Transverse colon (tissue), 4 donors: Measurements from ENCODE around the gene LMTK3. TPM values are rescaled to one million over a fixed set of nuclear protein-coding genes. Genes with fewer than 3 reads are reported as not detected.
A peak's percentile ranks its signal among the peaks of the same experiment; 100 is the strongest.

ENCODE experiments used
- DNase-seq: peaks from one replicate; pipeline ENCODE4 v3.0.0-alpha.2; 2019
- H3K27ac ChIP-seq, 4 donors: fragments of 200-600 bp; sonication (generic); 2 replicates each; pipeline ENCODE4 v1.5.1; 2016 to 2018; ENCODE audit warnings: inconsistent platforms in 4 of 4
- H3K27me3 ChIP-seq: fragments of 200-600 bp; sonication (generic); 2 replicates; pipeline ENCODE4 v1.5.1; 2017; ENCODE audit warnings: inconsistent platforms
- H3K36me3 ChIP-seq, 4 donors: fragments of 200-600 bp; sonication (generic); 2 replicates each; pipeline ENCODE4 v1.5.1; 2017 to 2019; ENCODE audit warnings: inconsistent platforms in 4 of 4
- H3K4me1 ChIP-seq, 4 donors: fragments of 200-600 bp; sonication (generic); 2 replicates each; pipeline ENCODE4 v1.5.1; 2017 to 2020; ENCODE audit warnings: inconsistent platforms in 4 of 4
- H3K4me3 ChIP-seq, 4 donors: fragments of 200-600 bp; sonication (generic); 1 replicate in 1 of 4; 2 replicates in 3 of 4; pipeline versions ENCODE4 v1.5.1 to v1.6.1; 2017 to 2019; ENCODE audit warnings: inconsistent platforms in 4 of 4
- H3K9me3 ChIP-seq, 2 donors: fragments of 200-600 bp; sonication (generic); 2 replicates each; pipeline ENCODE4 v1.5.1; 2017 to 2019; ENCODE audit warnings: inconsistent platforms in 2 of 2
- EP300 ChIP-seq: sonication (generic); formaldehyde crosslinking; IDR thresholded peaks from one replicate; pipeline ENCODE4 v1.6.1; 2017; ENCODE audit warnings: antibody characterized with exemption, low read depth
- POLR2A ChIP-seq: fragments of 450-650 bp; IDR thresholded peaks from one replicate; pipeline ENCODE4 v1.6.1; 2016; ENCODE audit warnings: antibody characterized with exemption, mild to moderate bottlenecking, moderate library complexity
- POLR2AphosphoS5 ChIP-seq, 3 donors: sonication (generic); formaldehyde crosslinking; IDR thresholded peaks; one replicate each; pipeline ENCODE4 v1.6.1; 2016; ENCODE audit warnings: antibody characterized with exemption in 3 of 3
- WGBS, 2 donors: methylation state at CpG; one replicate each; pipeline ENCODE4 v1.1.5; 2018; ENCODE audit warnings: low coverage in 1 of 2; 5-methylcytosine and 5-hydroxymethylcytosine counted together
- in situ Hi-C, 4 donors: fragments of 200-750 bp; cut with MboI; loops; one replicate each; pipeline versions ENCODE4 v1.15.0 to v1.15.1; 2017; ENCODE audit warnings: low sequenced_read_pairs in 3 of 4, low pct_ligation_motif_present in 1 of 4, low pct_unique_long_range_greater_than_20kb in 1 of 4
- intact Hi-C: fragments of 100-400 bp; cut with DNase I; formaldehyde crosslinking; loops from one replicate; pipeline ENCODE4 v1.15.1; 2023; ENCODE audit warnings: low total_unique reads
- total RNA-seq, 4 donors: library from RNA; depleted of rRNA; stranded (reverse); fragments of >200 nt; gene quantifications; one replicate each; pipeline ENCODE4 v1.1.0, GENCODE V29; 2016
- TF ChIP-seq, protein P1 (sequence below), 5 experiments: fragments of 200-600 bp in 3 of 5; fragments of 450-650 bp in 2 of 5; sonication (generic) in 3 of 5; IDR thresholded peaks; 1 replicate in 2 of 5; 2 replicates in 3 of 5; pipeline ENCODE4 v1.5.1; 2016 to 2017; ENCODE audit warnings: antibody characterized with exemption in 5 of 5, inconsistent platforms in 3 of 5, mild to moderate bottlenecking in 2 of 5, moderate library complexity in 1 of 5

LMTK3 gene
- total RNA-seq, 4 donors from 2014 or later: 0.68 to 2.4 (median 1.1) TPM; not detected in 1

DNA sequence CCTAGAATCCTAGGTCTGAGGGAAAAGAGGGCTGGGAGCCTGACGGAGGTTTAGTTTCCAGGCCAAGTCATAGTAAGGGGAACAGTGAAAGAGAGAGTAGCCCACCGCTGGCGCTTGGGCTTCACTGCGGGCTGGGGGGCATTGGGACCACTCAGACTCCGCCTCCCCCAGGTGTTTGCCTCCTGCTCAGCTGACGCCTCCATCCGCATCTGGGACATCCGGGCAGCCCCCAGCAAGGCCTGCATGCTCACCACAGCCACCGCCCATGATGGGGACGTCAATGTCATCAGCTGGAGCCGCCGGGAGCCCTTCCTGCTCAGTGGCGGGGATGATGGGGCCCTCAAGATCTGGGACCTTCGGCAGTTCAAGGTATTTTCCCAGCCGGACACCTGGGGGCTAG is 60.8 kb downstream of the LMTK3 start:
- no peaks in the 10 kb centered on the region for H3K27me3 ChIP-seq
- intact Hi-C loops (no loop called here), in situ Hi-C loops (no loop called here)
- H3K4me3 ChIP-seq: no peak overlapping the region
- TF ChIP-seq, protein P1, sequence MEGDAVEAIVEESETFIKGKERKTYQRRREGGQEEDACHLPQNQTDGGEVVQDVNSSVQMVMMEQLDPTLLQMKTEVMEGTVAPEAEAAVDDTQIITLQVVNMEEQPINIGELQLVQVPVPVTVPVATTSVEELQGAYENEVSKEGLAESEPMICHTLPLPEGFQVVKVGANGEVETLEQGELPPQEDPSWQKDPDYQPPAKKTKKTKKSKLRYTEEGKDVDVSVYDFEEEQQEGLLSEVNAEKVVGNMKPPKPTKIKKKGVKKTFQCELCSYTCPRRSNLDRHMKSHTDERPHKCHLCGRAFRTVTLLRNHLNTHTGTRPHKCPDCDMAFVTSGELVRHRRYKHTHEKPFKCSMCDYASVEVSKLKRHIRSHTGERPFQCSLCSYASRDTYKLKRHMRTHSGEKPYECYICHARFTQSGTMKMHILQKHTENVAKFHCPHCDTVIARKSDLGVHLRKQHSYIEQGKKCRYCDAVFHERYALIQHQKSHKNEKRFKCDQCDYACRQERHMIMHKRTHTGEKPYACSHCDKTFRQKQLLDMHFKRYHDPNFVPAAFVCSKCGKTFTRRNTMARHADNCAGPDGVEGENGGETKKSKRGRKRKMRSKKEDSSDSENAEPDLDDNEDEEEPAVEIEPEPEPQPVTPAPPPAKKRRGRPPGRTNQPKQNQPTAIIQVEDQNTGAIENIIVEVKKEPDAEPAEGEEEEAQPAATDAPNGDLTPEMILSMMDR (IDR thresholded peaks at IDR 0.05): no peak
- no peak for TF ChIP-seq POLR2AphosphoS5 (IDR thresholded peaks at IDR 0.05)
- TF ChIP-seq EP300: no peak
- no peak for TF ChIP-seq POLR2A
- no peak overlapping the region for H3K27ac ChIP-seq
- H3K36me3 ChIP-seq: peaks cover 0 to 33% (median 16%) of the 10 kb centered on the region in 4 donors
- DNase-seq: no peak
- 97% methylated on average over 13 of the region's 15 CpGs; no CpG with 5 or more reads in 1 of the 2 donors for WGBS, 2 donors
- no peaks in the 10 kb centered on the region for H3K9me3 ChIP-seq
- peaks cover 3 to 13% (median 6%) of the 10 kb centered on the region in 4 donors for H3K4me1 ChIP-seq

DNA sequence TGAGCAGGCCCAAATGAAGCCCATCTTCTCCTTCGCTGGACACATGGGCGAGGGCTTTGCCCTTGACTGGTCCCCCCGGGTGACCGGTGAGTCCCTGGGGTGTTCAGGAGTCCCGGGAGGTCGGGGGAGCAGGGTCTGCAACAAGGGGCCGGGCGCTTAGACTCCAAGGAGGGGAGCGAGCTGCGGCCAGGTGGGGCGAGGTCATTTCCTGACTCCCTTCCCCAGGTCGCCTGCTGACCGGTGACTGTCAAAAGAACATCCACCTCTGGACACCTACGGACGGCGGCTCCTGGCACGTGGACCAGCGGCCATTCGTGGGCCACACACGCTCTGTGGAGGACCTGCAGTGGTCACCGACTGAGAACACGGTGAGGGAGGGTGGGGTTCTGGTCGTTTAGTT is 61.2 kb downstream of the LMTK3 start:
- intact Hi-C loops: no loop called here

DNA sequence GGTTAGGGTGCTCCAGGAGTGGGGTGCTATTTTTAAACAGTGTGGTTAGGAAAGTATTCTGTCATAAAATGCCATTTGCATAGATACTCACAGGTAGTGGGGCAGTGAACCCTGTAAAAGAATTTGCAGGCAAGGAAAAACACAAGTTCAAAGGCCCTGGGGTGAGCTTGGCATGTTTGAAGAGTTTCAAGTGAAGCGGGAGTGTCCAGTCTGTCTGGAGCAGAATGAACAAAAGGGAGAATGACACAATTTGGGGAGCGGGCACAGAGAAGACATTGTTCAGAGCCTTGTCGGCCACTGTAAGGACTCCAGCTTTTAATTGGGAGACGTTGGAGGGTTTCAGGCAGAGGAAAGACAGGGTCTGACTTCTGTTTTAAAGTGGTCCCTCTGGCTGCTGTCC is 63.1 kb downstream of the LMTK3 start:
- intact Hi-C loops: no loop called here
- Histone ChIP-seq H3K4me3 (no peak overlapping the region), H3K9me3 (no peaks in the 10 kb centered on the region), H3K27me3 (peaks cover 13% of the 10 kb centered on the region), H3K4me1 (peaks cover 8 to 24% (median 15%) of the 10 kb centered on the region in 4 donors), H3K27ac (no peak overlapping the region), H3K36me3 (peaks cover 0 to 33% (median 14%) of the 10 kb centered on the region in 4 donors)
- no peak for DNase-seq
- TF ChIP-seq POLR2A: no peak
- TF ChIP-seq EP300: no peak
- TF ChIP-seq, protein P1 (IDR thresholded peaks at IDR 0.05): no peak
- TF ChIP-seq POLR2AphosphoS5 (IDR thresholded peaks at IDR 0.05): no peak
- in situ Hi-C loops: no loop called here
- WGBS, 2 donors: 85 to 90% methylated on average over 4 of the region's 4 CpGs

More for the DNA sequence above, 61.2 kb downstream of the LMTK3 start:
- TF ChIP-seq POLR2AphosphoS5 (IDR thresholded peaks at IDR 0.05): no peak
- TF ChIP-seq EP300: no peak
- TF ChIP-seq, protein P1 (IDR thresholded peaks at IDR 0.05): no peak
- TF ChIP-seq POLR2A: no peak
- Histone ChIP-seq H3K4me3 (no peak overlapping the region), H3K27ac (no peak overlapping the region), H3K9me3 (no peaks in the 10 kb centered on the region), H3K36me3 (peaks cover 0 to 33% (median 16%) of the 10 kb centered on the region in 4 donors), H3K27me3 (no peaks in the 10 kb centered on the region), H3K4me1 (peaks cover 3 to 13% (median 6%) of the 10 kb centered on the region in 4 donors)
- in situ Hi-C loops: no loop called here
- no peak for DNase-seq
- 94 to 100% methylated on average over 7 to 23 of the region's 23 CpGs for WGBS, 2 donors

DNA sequence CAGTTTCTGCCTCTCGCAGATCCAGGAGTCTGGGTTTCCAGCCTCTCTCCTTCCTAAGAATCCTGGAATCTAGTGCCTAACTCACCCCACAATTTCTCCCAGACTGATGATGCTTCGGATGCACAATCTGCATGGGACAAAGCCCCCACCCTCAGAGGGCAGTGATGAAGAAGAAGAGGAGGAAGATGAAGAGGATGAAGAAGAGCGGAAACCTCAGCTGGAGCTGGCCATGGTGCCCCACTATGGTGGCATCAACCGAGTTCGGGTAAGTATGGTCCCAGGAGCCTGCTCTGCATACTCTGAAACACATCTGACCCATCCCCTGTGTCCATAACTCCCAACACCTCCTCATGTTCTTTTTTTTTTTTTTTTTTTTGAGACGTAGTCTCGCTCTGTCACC is 65.1 kb downstream of the LMTK3 start:
- WGBS, 2 donors: 67 to 92% methylated on average over 3 to 7 of the region's 7 CpGs
- H3K27me3 ChIP-seq: peaks cover 27% of the 10 kb centered on the region
- no peak for DNase-seq
- no peaks in the 10 kb centered on the region for H3K9me3 ChIP-seq
- H3K36me3 ChIP-seq: peaks cover 0 to 17% (median 8%) of the 10 kb centered on the region in 4 donors
- intact Hi-C loops: no loop called here
- peaks cover 8 to 26% (median 15%) of the 10 kb centered on the region in 4 donors for H3K4me1 ChIP-seq
- TF ChIP-seq EP300 (no peak), POLR2A (no peak), POLR2AphosphoS5 (IDR thresholded peaks at IDR 0.05) (no peak)
- TF ChIP-seq, protein P1 (IDR thresholded peaks at IDR 0.05): no peak
- in situ Hi-C loops: no loop called here
- H3K4me3 ChIP-seq: peak overlapping the region in 3 of 4 donors; percentile 87 to 97 (median 95)
- peak overlapping the region in 3 of 4 donors; percentile 77 to 88 (median 87) for H3K27ac ChIP-seq
